ENCODE data around the gene AOAH. TPM values are rescaled to one million over a fixed set of nuclear protein-coding genes. Genes with fewer than 3 reads are reported as not detected.
"Not testable (repeated sequence)": the region's sequence is repeated elsewhere in the genome, so short reads cannot be mapped to it uniquely, and the experiment has no call there.

Gene AOAH
- total RNA-seq, 2 experiments from 2014 or later, result 19.4 to 26.8 TPM

- no peak overlapping the region for H3K27ac Mint-ChIP-seq
- DNase-seq (no peak), ATAC-seq (ENCODE audit: low read depth) (no peak)
- no peaks in the 10 kb centered on the region for H3K9me3 Mint-ChIP-seq
- POLR2A ChIA-PET, result no interaction called here
- no peak overlapping the region for H3K4me3 Mint-ChIP-seq
- peaks cover 4% of the 10 kb centered on the region for H3K4me1 Mint-ChIP-seq
- no peaks in the 10 kb centered on the region for H3K36me3 Mint-ChIP-seq
- H3K27me3 Mint-ChIP-seq, result peaks cover 4% of the 10 kb centered on the region
Measured at GRCh38 chr7:36490419-36490830, 233.9 kb downstream of the AOAH start.

- H3K4me1 Mint-ChIP-seq; H3K9me3 Mint-ChIP-seq; H3K27ac Mint-ChIP-seq; POLR2A ChIA-PET; DNase-seq; H3K36me3 Mint-ChIP-seq; H3K4me3 Mint-ChIP-seq; H3K27me3 Mint-ChIP-seq; ATAC-seq (ENCODE audit: low read depth): not testable (repeated sequence)
Measured at GRCh38 chr7:36488672-36489071, 235.6 kb downstream of the AOAH start.

DNA sequence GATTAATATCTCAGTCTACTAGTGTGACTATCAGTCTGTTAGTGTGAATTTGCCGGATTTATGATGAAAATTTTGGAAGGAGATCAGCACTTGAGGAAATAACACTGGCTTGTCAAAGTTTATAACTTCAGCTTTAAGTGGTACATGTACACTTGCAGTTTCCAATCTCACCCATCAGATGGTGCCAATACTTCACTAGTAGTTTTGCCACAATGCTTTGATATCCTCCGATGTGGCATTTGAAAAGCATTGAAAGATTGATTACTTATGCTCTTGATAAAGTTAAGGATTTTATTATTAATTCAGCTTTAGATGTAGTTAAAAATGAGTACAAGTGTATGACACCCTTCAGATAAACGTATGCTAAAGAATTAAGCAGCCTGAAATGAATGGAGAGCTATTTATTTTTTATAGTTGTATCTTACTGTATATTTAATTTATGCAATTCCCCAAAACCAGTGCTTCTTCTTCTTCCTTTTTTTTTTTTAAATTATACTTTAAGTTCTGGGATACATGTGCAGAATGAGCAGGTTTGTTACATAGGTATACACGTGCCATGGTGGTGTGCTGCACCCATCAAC, 236.4 kb downstream of the AOAH start:
- Mint-ChIP-seq H3K4me1 (peaks cover 2% of the 10 kb centered on the region), H3K27ac (no peak overlapping the region), H3K36me3 (no peaks in the 10 kb centered on the region), H3K9me3 (no peaks in the 10 kb centered on the region), H3K4me3 (no peak overlapping the region), H3K27me3 (no peaks in the 10 kb centered on the region)
- POLR2A ChIA-PET, result interaction anchor here (0.6 kb wide), 1 partner anchor 232 kb away, joined by 4 read pairs; no protein-coding TSS in a partner anchor
- DNase-seq (no peak), ATAC-seq (ENCODE audit: low read depth) (peak; percentile 58)

- H3K36me3 Mint-ChIP-seq, result peaks cover 2% of the 10 kb centered on the region
- H3K9me3 Mint-ChIP-seq, result peaks cover 3% of the 10 kb centered on the region
- ATAC-seq (ENCODE audit: low read depth), result no peak
- H3K4me3 Mint-ChIP-seq, result no peak overlapping the region
- no peaks in the 10 kb centered on the region for H3K27me3 Mint-ChIP-seq
- H3K4me1 Mint-ChIP-seq, result peaks cover 2% of the 10 kb centered on the region
- no peak for DNase-seq
- no peak overlapping the region for H3K27ac Mint-ChIP-seq
- POLR2A ChIA-PET, result no interaction called here
Measured at GRCh38 chr7:36486336-36486735, 238.0 kb downstream of the AOAH start.

GRCh38 chr7:36484265-36484664, 240.0 kb downstream of the AOAH start:
- H3K4me1 Mint-ChIP-seq, result peaks cover 2% of the 10 kb centered on the region
- peaks cover 10% of the 10 kb centered on the region for H3K9me3 Mint-ChIP-seq
- no peaks in the 10 kb centered on the region for H3K27me3 Mint-ChIP-seq
- no peak overlapping the region for H3K4me3 Mint-ChIP-seq
- ATAC-seq (ENCODE audit: low read depth) (no peak), DNase-seq (no peak)
- H3K36me3 Mint-ChIP-seq, result peaks cover 3% of the 10 kb centered on the region
- no peak overlapping the region for H3K27ac Mint-ChIP-seq
- POLR2A ChIA-PET, result no interaction called here

GRCh38 chr7:36483853-36484252, 240.4 kb downstream of the AOAH start:
- H3K4me1 Mint-ChIP-seq; H3K27me3 Mint-ChIP-seq; ATAC-seq (ENCODE audit: low read depth); H3K36me3 Mint-ChIP-seq; POLR2A ChIA-PET; H3K27ac Mint-ChIP-seq; H3K4me3 Mint-ChIP-seq; DNase-seq: not testable (repeated sequence)
- peaks cover 13% of the 10 kb centered on the region for H3K9me3 Mint-ChIP-seq

DNA sequence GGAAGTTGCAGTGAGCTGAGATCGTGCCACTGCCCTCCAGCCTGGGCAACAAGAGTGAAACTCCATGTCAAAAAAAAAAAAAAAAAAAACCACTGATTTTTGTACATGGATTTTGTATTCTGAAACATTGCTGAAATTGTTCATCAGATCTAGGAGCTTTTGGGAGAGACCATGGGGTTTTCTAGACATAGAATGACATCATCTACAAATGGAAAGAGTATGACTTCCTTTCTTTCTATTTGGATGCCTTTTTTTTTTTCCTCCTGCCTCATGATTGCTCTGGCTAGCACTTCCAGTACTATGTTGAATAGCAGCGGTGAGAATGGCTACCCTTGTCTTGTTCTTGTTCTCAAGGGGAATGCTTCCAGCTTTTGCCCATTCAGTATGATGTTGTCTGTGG, 245.5 kb downstream of the AOAH start:
- H3K27ac Mint-ChIP-seq, result no peak overlapping the region
- DNase-seq (no peak), ATAC-seq (ENCODE audit: low read depth) (no peak)
- peaks cover 15% of the 10 kb centered on the region for H3K9me3 Mint-ChIP-seq
- POLR2A ChIA-PET, result no interaction called here
- H3K4me1 Mint-ChIP-seq, result peaks cover 13% of the 10 kb centered on the region
- H3K4me3 Mint-ChIP-seq, result no peak overlapping the region
- H3K36me3 Mint-ChIP-seq, result peaks cover 11% of the 10 kb centered on the region
- H3K27me3 Mint-ChIP-seq, result no peaks in the 10 kb centered on the region

GRCh38 chr7:36475381-36475780, 248.9 kb downstream of the AOAH start:
- no peak overlapping the region for H3K4me3 Mint-ChIP-seq
- DNase-seq, result no peak
- no peaks in the 10 kb centered on the region for H3K27me3 Mint-ChIP-seq
- H3K4me1 Mint-ChIP-seq, result peaks cover 15% of the 10 kb centered on the region
- POLR2A ChIA-PET, result no interaction called here
- ATAC-seq (ENCODE audit: low read depth), result no peak
- H3K27ac Mint-ChIP-seq, result no peak overlapping the region
- H3K36me3 Mint-ChIP-seq, result peaks cover 8% of the 10 kb centered on the region
- peaks cover 5% of the 10 kb centered on the region for H3K9me3 Mint-ChIP-seq

DNA sequence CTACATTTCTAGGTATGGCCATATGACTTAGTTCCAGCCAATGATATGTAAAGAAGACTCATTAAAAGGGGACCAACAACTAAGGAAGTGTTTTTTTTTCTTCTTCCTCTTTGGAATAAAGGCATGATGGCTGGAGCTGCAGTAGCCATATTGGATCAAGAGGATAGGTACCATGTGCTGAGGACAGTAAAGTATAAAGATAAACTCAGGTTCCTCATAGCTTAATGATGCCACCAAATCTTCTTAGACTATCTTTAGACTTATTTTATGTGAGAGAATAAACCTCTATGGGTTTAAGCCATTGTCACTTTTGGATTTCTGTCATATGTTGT, 249.3 kb downstream of the AOAH start:
- Mint-ChIP-seq H3K27me3 (no peaks in the 10 kb centered on the region), H3K4me1 (peaks cover 17% of the 10 kb centered on the region), H3K4me3 (no peak overlapping the region), H3K27ac (no peak overlapping the region), H3K9me3 (peaks cover 5% of the 10 kb centered on the region), H3K36me3 (peaks cover 8% of the 10 kb centered on the region)
- ATAC-seq (ENCODE audit: low read depth), result no peak
- POLR2A ChIA-PET, result no interaction called here
- no peak for DNase-seq

- H3K9me3 Mint-ChIP-seq, result peaks cover 5% of the 10 kb centered on the region
- DNase-seq, result no peak
- H3K27me3 Mint-ChIP-seq, result no peaks in the 10 kb centered on the region
- peak overlapping the region; percentile 53 for H3K4me3 Mint-ChIP-seq
- peaks cover 8% of the 10 kb centered on the region for H3K36me3 Mint-ChIP-seq
- ATAC-seq (ENCODE audit: low read depth), result peak; percentile 60
- H3K27ac Mint-ChIP-seq, result peak overlapping the region; percentile 54
- POLR2A ChIA-PET, result interaction anchor here (0.8 kb wide), 1 partner anchor 250 kb away, joined by 3 read pairs; the partner anchor contains the start of gene AOAH
- H3K4me1 Mint-ChIP-seq, result peaks cover 18% of the 10 kb centered on the region
Measured at GRCh38 chr7:36474283-36475010, 249.8 kb downstream of the AOAH start.

DNA sequence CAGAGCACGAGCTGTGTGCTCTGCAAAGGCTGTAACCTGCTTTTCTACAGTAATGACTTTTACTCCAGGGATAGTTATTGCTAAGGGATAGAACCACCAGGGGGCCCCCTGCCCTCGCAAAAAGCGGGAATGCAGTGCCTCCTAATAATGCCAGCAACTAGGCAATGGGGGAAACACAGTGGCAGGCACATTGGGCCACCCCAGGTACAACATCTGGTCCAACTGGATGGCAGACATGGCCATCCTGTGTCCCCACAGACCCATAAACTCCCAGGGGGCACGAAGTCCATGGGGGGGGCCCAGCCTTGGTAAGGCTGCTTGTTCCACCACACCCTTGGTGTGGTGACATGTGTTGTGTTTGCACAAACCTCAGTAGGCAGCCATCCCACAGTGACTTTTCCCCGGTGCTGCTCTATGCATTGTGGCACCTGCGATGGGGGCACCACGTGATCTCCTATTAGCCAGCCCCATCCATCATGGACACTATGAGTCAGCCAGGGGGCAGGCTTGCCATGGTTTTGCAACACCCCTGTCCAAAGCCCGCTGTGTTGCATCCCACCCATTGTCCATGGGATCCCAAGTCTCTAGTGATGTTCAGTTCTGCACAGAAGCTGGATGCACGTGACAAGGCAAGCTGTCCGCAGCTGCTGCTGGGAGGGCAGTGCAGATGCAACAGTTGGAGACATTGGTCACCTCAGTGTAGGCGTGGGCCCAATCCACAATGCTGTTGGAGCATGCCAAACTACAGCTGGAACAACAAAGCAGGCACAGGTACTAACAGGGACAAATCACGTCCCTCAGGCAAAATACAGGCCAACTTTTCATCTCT, 250.6 kb downstream of the AOAH start:
- ATAC-seq (ENCODE audit: low read depth) (peak; percentile 35), DNase-seq (peak; percentile 45)
- no peak overlapping the region for H3K4me3 Mint-ChIP-seq
- H3K27me3 Mint-ChIP-seq, result no peaks in the 10 kb centered on the region
- peaks cover 2% of the 10 kb centered on the region for H3K9me3 Mint-ChIP-seq
- H3K36me3 Mint-ChIP-seq, result peaks cover 4% of the 10 kb centered on the region
- H3K27ac Mint-ChIP-seq, result no peak overlapping the region
- POLR2A ChIA-PET, result interaction anchor here (0.5 to 0.8 kb wide), 2 partner anchors 9 to 251 kb away, joined by 3 read pairs; partner anchors contain the start of gene AOAH
- H3K4me1 Mint-ChIP-seq, result peaks cover 18% of the 10 kb centered on the region

- no peaks in the 10 kb centered on the region for H3K27me3 Mint-ChIP-seq
- no peak for DNase-seq
- ATAC-seq (ENCODE audit: low read depth), result no peak
- H3K36me3 Mint-ChIP-seq, result peaks cover 4% of the 10 kb centered on the region
- peaks cover 18% of the 10 kb centered on the region for H3K4me1 Mint-ChIP-seq
- no peak overlapping the region for H3K27ac Mint-ChIP-seq
- H3K4me3 Mint-ChIP-seq, result no peak overlapping the region
- POLR2A ChIA-PET, result no interaction called here
- H3K9me3 Mint-ChIP-seq, result peaks cover 2% of the 10 kb centered on the region
Measured at GRCh38 chr7:36472141-36472729, 252.1 kb downstream of the AOAH start.

GRCh38 chr7:36469236-36469635, 255.1 kb downstream of the AOAH start:
- Mint-ChIP-seq H3K4me1 (peaks cover 11% of the 10 kb centered on the region), H3K27me3 (peaks cover 7% of the 10 kb centered on the region), H3K36me3 (no peaks in the 10 kb centered on the region), H3K4me3 (no peak overlapping the region), H3K27ac (no peak overlapping the region), H3K9me3 (no peaks in the 10 kb centered on the region)
- DNase-seq, result no peak
- POLR2A ChIA-PET, result no interaction called here
- ATAC-seq (ENCODE audit: low read depth), result no peak

Data from activated naive CD8-positive, alpha-beta T cell treated with anti-CD3 and anti-CD28 coated beads, Interleukin-2, amount 10 ng/mL, durations not matched to agents 7 days and 5 days (primary cell).